A204.1 (cell line): Measurements from ENCODE around the gene ACYP2.

Experiments
- FAIRE-seq: peaks from 2 replicates; lab custom pipeline; 2012; peaks lifted over from hg19 to GRCh38; lab: Jason Lieb, UNC

ACYP2 gene

GRCh38 chr2:54161660-54162424 lies 46.4 kb downstream of the ACYP2 start:
- FAIRE-seq: peak; percentile 98

- FAIRE-seq: no peak
These were observed 48.7 kb downstream of the ACYP2 start for GRCh38 chr2:54164106-54164505.

- FAIRE-seq: no peak
These were observed 50.8 kb downstream of the ACYP2 start for GRCh38 chr2:54166121-54166773.

GRCh38 chr2:54176577-54176976 lies 61.2 kb downstream of the ACYP2 start:
- FAIRE-seq: no peak

GRCh38 chr2:54183281-54183680 lies 67.9 kb downstream of the ACYP2 start:
- FAIRE-seq: no peak

- no peak for FAIRE-seq
These were observed 68.6 kb downstream of the ACYP2 start for GRCh38 chr2:54183972-54184371.

- FAIRE-seq: no peak
These were observed 69.7 kb downstream of the ACYP2 start for GRCh38 chr2:54185105-54185504.

GRCh38 chr2:54187331-54187730 lies 71.9 kb downstream of the ACYP2 start:
- no peak for FAIRE-seq

GRCh38 chr2:54189539-54189938 lies 74.1 kb downstream of the ACYP2 start:
- FAIRE-seq: no peak

GRCh38 chr2:54191361-54192135 lies 76.1 kb downstream of the ACYP2 start:
- FAIRE-seq: no peak

- no peak for FAIRE-seq
These were observed 79.6 kb downstream of the ACYP2 start for GRCh38 chr2:54194761-54195750.

- FAIRE-seq: no peak
These were observed 81.2 kb downstream of the ACYP2 start for GRCh38 chr2:54196646-54197045.

- FAIRE-seq: no peak
These were observed 89.1 kb downstream of the ACYP2 start for GRCh38 chr2:54204476-54204875.

GRCh38 chr2:54206596-54206995 lies 91.2 kb downstream of the ACYP2 start:
- FAIRE-seq: peak; percentile 93

GRCh38 chr2:54207666-54208195 lies 92.3 kb downstream of the ACYP2 start:
- no peak for FAIRE-seq

- no peak for FAIRE-seq
These were observed 93.2 kb downstream of the ACYP2 start for GRCh38 chr2:54208364-54209240.

- FAIRE-seq: no peak
These were observed 94.0 kb downstream of the ACYP2 start for GRCh38 chr2:54209379-54209778.

GRCh38 chr2:54212456-54212855 lies 97.0 kb downstream of the ACYP2 start:
- no peak for FAIRE-seq

GRCh38 chr2:54213082-54213481 lies 97.7 kb downstream of the ACYP2 start:
- FAIRE-seq: no peak

- no peak for FAIRE-seq
These were observed 109.6 kb downstream of the ACYP2 start for GRCh38 chr2:54224997-54225396.

- no peak for FAIRE-seq
These were observed 110.8 kb downstream of the ACYP2 start for GRCh38 chr2:54226260-54226659.
